GM12864 (cell line): Measurements from ENCODE around the gene GRID1.
"Not testable (repeated sequence)": the region's sequence is repeated elsewhere in the genome, so short reads cannot be mapped to it uniquely, and the experiment has no call there.

ENCODE experiments used
- DNase-seq: peaks from one replicate; pipeline ENCODE4 v3.0.0-alpha.2; 2011; ENCODE audit warnings: low read depth
- H3K4me3 ChIP-seq: 2 replicates; pipeline ENCODE4 v1.5.1; 2011; ENCODE audit warnings: mild to moderate bottlenecking, low read depth, low read length, control low read depth
- TF ChIP-seq, protein P1 (sequence below): IDR thresholded peaks from 2 replicates; pipeline ENCODE4 v1.5.1; 2011; ENCODE audit warnings: low read depth, mild to moderate bottlenecking, moderate library complexity, low read length, control low read depth, inconsistent platforms; ENCODE audit errors: missing control alignments

The GRID1 gene

DNA sequence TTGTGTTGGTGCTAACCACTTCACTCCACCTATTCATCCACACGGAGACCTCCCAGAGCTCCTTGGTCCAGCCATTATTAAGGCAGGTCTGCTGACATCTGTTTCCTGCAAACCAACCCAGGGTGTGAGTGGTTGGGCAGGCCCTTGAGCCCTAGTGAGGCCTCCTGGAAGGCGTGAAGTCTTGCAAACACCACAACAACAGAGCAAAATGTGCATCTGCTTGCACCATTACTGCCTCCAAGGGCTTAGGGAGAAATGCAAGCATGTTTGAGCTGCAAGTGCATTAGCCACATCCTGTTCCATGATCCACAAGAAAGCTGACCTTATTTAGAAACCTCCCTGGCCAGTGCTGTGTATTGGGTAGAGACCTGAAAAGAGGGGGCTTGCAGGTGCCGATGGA is 325.5 kb downstream of the GRID1 start:
- DNase-seq: no peak
- no peak overlapping the region for H3K4me3 ChIP-seq
- TF ChIP-seq, protein P1, sequence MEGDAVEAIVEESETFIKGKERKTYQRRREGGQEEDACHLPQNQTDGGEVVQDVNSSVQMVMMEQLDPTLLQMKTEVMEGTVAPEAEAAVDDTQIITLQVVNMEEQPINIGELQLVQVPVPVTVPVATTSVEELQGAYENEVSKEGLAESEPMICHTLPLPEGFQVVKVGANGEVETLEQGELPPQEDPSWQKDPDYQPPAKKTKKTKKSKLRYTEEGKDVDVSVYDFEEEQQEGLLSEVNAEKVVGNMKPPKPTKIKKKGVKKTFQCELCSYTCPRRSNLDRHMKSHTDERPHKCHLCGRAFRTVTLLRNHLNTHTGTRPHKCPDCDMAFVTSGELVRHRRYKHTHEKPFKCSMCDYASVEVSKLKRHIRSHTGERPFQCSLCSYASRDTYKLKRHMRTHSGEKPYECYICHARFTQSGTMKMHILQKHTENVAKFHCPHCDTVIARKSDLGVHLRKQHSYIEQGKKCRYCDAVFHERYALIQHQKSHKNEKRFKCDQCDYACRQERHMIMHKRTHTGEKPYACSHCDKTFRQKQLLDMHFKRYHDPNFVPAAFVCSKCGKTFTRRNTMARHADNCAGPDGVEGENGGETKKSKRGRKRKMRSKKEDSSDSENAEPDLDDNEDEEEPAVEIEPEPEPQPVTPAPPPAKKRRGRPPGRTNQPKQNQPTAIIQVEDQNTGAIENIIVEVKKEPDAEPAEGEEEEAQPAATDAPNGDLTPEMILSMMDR: no peak

DNA sequence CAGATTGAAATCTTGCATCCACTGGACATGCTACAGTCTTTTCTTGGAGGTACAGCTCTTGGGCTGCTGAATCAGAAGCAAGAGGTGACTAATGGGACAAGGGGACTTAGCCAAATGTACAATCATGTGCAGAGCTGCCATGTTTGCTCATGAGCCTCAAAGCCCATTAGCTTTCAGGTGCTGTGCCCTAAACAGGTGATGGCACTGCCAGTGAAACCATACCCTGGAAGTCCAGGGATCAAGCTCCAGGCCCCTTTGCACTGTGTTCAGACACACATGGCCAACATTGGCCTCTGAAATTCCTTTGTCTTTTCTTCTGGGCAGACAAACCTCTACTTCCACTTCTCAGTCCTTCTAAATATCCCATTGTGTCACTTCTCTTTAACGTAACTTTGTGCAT is 328.2 kb downstream of the GRID1 start:
- no peak for DNase-seq
- TF ChIP-seq, protein P1: no peak

GRCh38 chr10:86037096-86037495 is 329.5 kb downstream of the GRID1 start:
- TF ChIP-seq, protein P1: no peak
- DNase-seq: no peak
- H3K4me3 ChIP-seq: no peak overlapping the region

More for the DNA sequence above, 328.2 kb downstream of the GRID1 start:
- H3K4me3 ChIP-seq: no peak overlapping the region

- no peak overlapping the region for H3K4me3 ChIP-seq
- TF ChIP-seq, protein P1: no peak
- DNase-seq: no peak
These were observed 330.1 kb downstream of the GRID1 start for GRCh38 chr10:86036544-86036831.

DNA sequence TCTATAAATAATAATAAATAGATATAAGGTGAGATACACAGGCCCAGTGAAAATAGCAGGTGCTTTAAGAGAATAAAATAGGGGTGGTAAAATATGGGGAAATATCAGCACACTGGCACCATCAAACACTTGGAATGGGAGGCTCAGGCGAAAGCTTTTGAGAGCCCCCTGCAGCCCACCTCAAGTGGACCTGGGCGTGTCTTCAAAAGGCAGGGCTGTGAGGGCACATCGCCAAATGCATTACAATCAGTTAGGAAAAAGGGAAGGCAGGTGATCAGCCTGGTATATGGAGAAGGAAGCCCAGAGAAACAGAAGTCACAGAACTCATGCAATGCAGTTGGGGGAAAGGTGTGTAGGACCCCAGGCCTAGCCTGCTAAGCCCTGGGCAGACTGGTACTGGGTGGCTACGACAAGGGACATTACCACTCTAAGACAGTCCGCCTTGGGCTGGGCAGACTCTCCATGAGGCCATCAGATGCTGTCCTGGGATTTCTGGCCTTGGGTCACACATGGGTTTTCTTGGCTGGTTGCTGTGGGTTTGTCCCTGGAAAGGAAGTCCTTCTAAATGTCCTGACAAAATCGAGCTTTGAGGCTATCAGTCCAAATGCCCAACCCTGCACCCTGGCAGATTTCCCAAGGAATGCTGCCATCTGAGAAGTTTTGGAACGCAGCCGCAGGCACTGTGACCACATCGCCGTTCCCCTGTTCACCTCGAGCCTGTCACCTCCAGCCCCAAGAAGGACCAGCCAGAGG is 330.6 kb downstream of the GRID1 start:
- TF ChIP-seq, protein P1: no peak
- no peak overlapping the region for H3K4me3 ChIP-seq
- no peak for DNase-seq

GRCh38 chr10:86034710-86035109 is 331.9 kb downstream of the GRID1 start:
- TF ChIP-seq, protein P1: no peak
- no peak overlapping the region for H3K4me3 ChIP-seq
- no peak for DNase-seq

- no peak overlapping the region for H3K4me3 ChIP-seq
- TF ChIP-seq, protein P1: no peak
- DNase-seq: no peak
These were observed 333.0 kb downstream of the GRID1 start for GRCh38 chr10:86033581-86033980.

GRCh38 chr10:86032087-86032486 is 334.5 kb downstream of the GRID1 start:
- H3K4me3 ChIP-seq, DNase-seq: not testable (repeated sequence)
